ENCODE results near the gene TMEM229B.

The TMEM229B gene

GRCh38 chr14:67428501-67429031 lies 60.0 kb downstream of the TMEM229B start:
- Histone ChIP-seq H3K36me3 (ENCODE audit: control insufficient read depth, insufficient read depth, low read length) (no peaks in the 10 kb centered on the region), H3K27ac (ENCODE audit: insufficient read depth, low read depth, low read length, poor library complexity, severe bottlenecking) (no peak overlapping the region), H3K9me3 (ENCODE audit: control insufficient read depth, low read length) (no peaks in the 10 kb centered on the region), H3K4me3 (ENCODE audit: insufficient read depth, low read depth, low read length) (no peak overlapping the region), H3K4me1 (ENCODE audit: control insufficient read depth, insufficient read depth, low read length) (peaks cover 6% of the 10 kb centered on the region), H3K27me3 (ENCODE audit: control insufficient read depth, insufficient read depth, low read length, poor library complexity, severe bottlenecking) (no peaks in the 10 kb centered on the region)
- 77 to 78% methylated on average over 7 of the region's 7 CpGs for WGBS, 2 experiments

GRCh38 chr14:67426983-67427606 lies 61.4 kb downstream of the TMEM229B start:
- H3K27me3 ChIP-seq (ENCODE audit: control insufficient read depth, insufficient read depth, low read length, poor library complexity, severe bottlenecking) = no peaks in the 10 kb centered on the region
- H3K4me1 ChIP-seq (ENCODE audit: control insufficient read depth, insufficient read depth, low read length) = peaks cover 6% of the 10 kb centered on the region
- no peak overlapping the region for H3K4me3 ChIP-seq (ENCODE audit: insufficient read depth, low read depth, low read length)
- no peaks in the 10 kb centered on the region for H3K36me3 ChIP-seq (ENCODE audit: control insufficient read depth, insufficient read depth, low read length)
- H3K27ac ChIP-seq (ENCODE audit: insufficient read depth, low read depth, low read length, poor library complexity, severe bottlenecking) = no peak overlapping the region
- WGBS, 2 experiments = 40 to 41% methylated on average over 30 of the region's 30 CpGs
- H3K9me3 ChIP-seq (ENCODE audit: control insufficient read depth, low read length) = no peaks in the 10 kb centered on the region

- H3K27me3 ChIP-seq (ENCODE audit: control insufficient read depth, insufficient read depth, low read length, poor library complexity, severe bottlenecking) = no peaks in the 10 kb centered on the region
- 54% methylated on average over 7 to 8 of the region's 8 CpGs for WGBS, 2 experiments
- no peaks in the 10 kb centered on the region for H3K36me3 ChIP-seq (ENCODE audit: control insufficient read depth, insufficient read depth, low read length)
- H3K4me1 ChIP-seq (ENCODE audit: control insufficient read depth, insufficient read depth, low read length) = peaks cover 6% of the 10 kb centered on the region
- no peak overlapping the region for H3K27ac ChIP-seq (ENCODE audit: insufficient read depth, low read depth, low read length, poor library complexity, severe bottlenecking)
- H3K4me3 ChIP-seq (ENCODE audit: insufficient read depth, low read depth, low read length) = no peak overlapping the region
- no peaks in the 10 kb centered on the region for H3K9me3 ChIP-seq (ENCODE audit: control insufficient read depth, low read length)
Observed at GRCh38 chr14:67426161-67426560, 62.4 kb downstream of the TMEM229B start.

GRCh38 chr14:67425608-67426007 lies 62.9 kb downstream of the TMEM229B start:
- WGBS, 2 experiments = 92 to 93% methylated on average over 4 of the region's 4 CpGs
- Histone ChIP-seq H3K36me3 (ENCODE audit: control insufficient read depth, insufficient read depth, low read length) (no peaks in the 10 kb centered on the region), H3K4me3 (ENCODE audit: insufficient read depth, low read depth, low read length) (no peak overlapping the region), H3K27me3 (ENCODE audit: control insufficient read depth, insufficient read depth, low read length, poor library complexity, severe bottlenecking) (no peaks in the 10 kb centered on the region), H3K9me3 (ENCODE audit: control insufficient read depth, low read length) (no peaks in the 10 kb centered on the region), H3K4me1 (ENCODE audit: control insufficient read depth, insufficient read depth, low read length) (peaks cover 6% of the 10 kb centered on the region), H3K27ac (ENCODE audit: insufficient read depth, low read depth, low read length, poor library complexity, severe bottlenecking) (no peak overlapping the region)

- H3K9me3 ChIP-seq (ENCODE audit: control insufficient read depth, low read length) = no peaks in the 10 kb centered on the region
- WGBS, 2 experiments = 81 to 89% methylated on average over 3 of the region's 3 CpGs
- no peak overlapping the region for H3K4me3 ChIP-seq (ENCODE audit: insufficient read depth, low read depth, low read length)
- H3K4me1 ChIP-seq (ENCODE audit: control insufficient read depth, insufficient read depth, low read length) = peaks cover 6% of the 10 kb centered on the region
- no peak overlapping the region for H3K27ac ChIP-seq (ENCODE audit: insufficient read depth, low read depth, low read length, poor library complexity, severe bottlenecking)
- no peaks in the 10 kb centered on the region for H3K36me3 ChIP-seq (ENCODE audit: control insufficient read depth, insufficient read depth, low read length)
- no peaks in the 10 kb centered on the region for H3K27me3 ChIP-seq (ENCODE audit: control insufficient read depth, insufficient read depth, low read length, poor library complexity, severe bottlenecking)
Observed at GRCh38 chr14:67424539-67424938, 64.0 kb downstream of the TMEM229B start.

GRCh38 chr14:67423424-67423823 lies 65.1 kb downstream of the TMEM229B start:
- H3K4me3 ChIP-seq (ENCODE audit: insufficient read depth, low read depth, low read length) = no peak overlapping the region
- H3K27me3 ChIP-seq (ENCODE audit: control insufficient read depth, insufficient read depth, low read length, poor library complexity, severe bottlenecking) = no peaks in the 10 kb centered on the region
- no peaks in the 10 kb centered on the region for H3K9me3 ChIP-seq (ENCODE audit: control insufficient read depth, low read length)
- peaks cover 6% of the 10 kb centered on the region for H3K4me1 ChIP-seq (ENCODE audit: control insufficient read depth, insufficient read depth, low read length)
- H3K36me3 ChIP-seq (ENCODE audit: control insufficient read depth, insufficient read depth, low read length) = no peaks in the 10 kb centered on the region
- WGBS, 2 experiments = 95 to 100% methylated on average over 2 of the region's 2 CpGs
- H3K27ac ChIP-seq (ENCODE audit: insufficient read depth, low read depth, low read length, poor library complexity, severe bottlenecking) = no peak overlapping the region

GRCh38 chr14:67421356-67422224 lies 66.9 kb downstream of the TMEM229B start:
- no peaks in the 10 kb centered on the region for H3K27me3 ChIP-seq (ENCODE audit: control insufficient read depth, insufficient read depth, low read length, poor library complexity, severe bottlenecking)
- H3K4me3 ChIP-seq (ENCODE audit: insufficient read depth, low read depth, low read length) = no peak overlapping the region
- no peaks in the 10 kb centered on the region for H3K36me3 ChIP-seq (ENCODE audit: control insufficient read depth, insufficient read depth, low read length)
- H3K4me1 ChIP-seq (ENCODE audit: control insufficient read depth, insufficient read depth, low read length) = peaks cover 2% of the 10 kb centered on the region
- H3K9me3 ChIP-seq (ENCODE audit: control insufficient read depth, low read length) = no peaks in the 10 kb centered on the region
- 93% methylated on average over 11 of the region's 11 CpGs for WGBS, 2 experiments
- no peak overlapping the region for H3K27ac ChIP-seq (ENCODE audit: insufficient read depth, low read depth, low read length, poor library complexity, severe bottlenecking)

All from ectodermal cell (in vitro differentiated cells).